Bronchial epithelial cell (primary cell): ENCODE data around the gene DALRD3. TPM values are rescaled to one million over a fixed set of nuclear protein-coding genes. Genes with fewer than 3 reads are reported as not detected.

Experiments used
- DNase-seq: peaks from one replicate; pipeline ENCODE4 v3.0.0-alpha.2; 2010; ENCODE audit warnings: low read depth
- FAIRE-seq: peaks from 2 replicates; lab custom pipeline; 2011; peaks lifted over from hg19 to GRCh38; lab: Jason Lieb, UNC
- H3K27me3 ChIP-seq: 2 replicates; pipeline ENCODE4 v1.5.1; 2011; ENCODE audit warnings: low read length; ENCODE audit not compliant: control insufficient read depth, insufficient read depth
- H3K36me3 ChIP-seq: 2 replicates; pipeline ENCODE4 v1.5.1; 2011; ENCODE audit warnings: low read length; ENCODE audit not compliant: control insufficient read depth, insufficient read depth
- H3K4me3 ChIP-seq: 2 replicates; pipeline ENCODE4 v1.5.1; 2011; ENCODE audit warnings: mild to moderate bottlenecking, low read depth, low read length, control low read depth
- total RNA-seq: library from RNA; depleted of rRNA; stranded (reverse); fragments of >200 nt; gene quantifications from 2 replicates; pipeline ENCODE4 v1.2.1, GENCODE V29; 2014
- TF ChIP-seq, protein P1 (sequence below): IDR thresholded peaks from 2 replicates; pipeline ENCODE4 v1.5.1; 2011; ENCODE audit warnings: mild to moderate bottlenecking, moderate library complexity, low read length, control low read depth, inconsistent platforms; ENCODE audit not compliant: insufficient read depth, severe bottlenecking

DALRD3 gene
- total RNA-seq, 1 donor from 2014 or later = 44.0 TPM

- DNase-seq = peak; percentile 84
- peaks cover 50% of the 10 kb centered on the region for H3K36me3 ChIP-seq
- TF ChIP-seq, protein P1, sequence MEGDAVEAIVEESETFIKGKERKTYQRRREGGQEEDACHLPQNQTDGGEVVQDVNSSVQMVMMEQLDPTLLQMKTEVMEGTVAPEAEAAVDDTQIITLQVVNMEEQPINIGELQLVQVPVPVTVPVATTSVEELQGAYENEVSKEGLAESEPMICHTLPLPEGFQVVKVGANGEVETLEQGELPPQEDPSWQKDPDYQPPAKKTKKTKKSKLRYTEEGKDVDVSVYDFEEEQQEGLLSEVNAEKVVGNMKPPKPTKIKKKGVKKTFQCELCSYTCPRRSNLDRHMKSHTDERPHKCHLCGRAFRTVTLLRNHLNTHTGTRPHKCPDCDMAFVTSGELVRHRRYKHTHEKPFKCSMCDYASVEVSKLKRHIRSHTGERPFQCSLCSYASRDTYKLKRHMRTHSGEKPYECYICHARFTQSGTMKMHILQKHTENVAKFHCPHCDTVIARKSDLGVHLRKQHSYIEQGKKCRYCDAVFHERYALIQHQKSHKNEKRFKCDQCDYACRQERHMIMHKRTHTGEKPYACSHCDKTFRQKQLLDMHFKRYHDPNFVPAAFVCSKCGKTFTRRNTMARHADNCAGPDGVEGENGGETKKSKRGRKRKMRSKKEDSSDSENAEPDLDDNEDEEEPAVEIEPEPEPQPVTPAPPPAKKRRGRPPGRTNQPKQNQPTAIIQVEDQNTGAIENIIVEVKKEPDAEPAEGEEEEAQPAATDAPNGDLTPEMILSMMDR = peak; percentile 20
- H3K4me3 ChIP-seq = peak within 1 kb of the TSS; percentile 62
- FAIRE-seq = no peak
- H3K27me3 ChIP-seq = no peaks in the 10 kb centered on the region
Observed at GRCh38 chr3:49028673-49029562, 10.5 kb upstream of the DALRD3 start, which contains the start of gene IMPDH2. IMPDH2 (minus strand) TSS chr3:49029398; CDS start chr3:49029350, 48 bp downstream.

DNA sequence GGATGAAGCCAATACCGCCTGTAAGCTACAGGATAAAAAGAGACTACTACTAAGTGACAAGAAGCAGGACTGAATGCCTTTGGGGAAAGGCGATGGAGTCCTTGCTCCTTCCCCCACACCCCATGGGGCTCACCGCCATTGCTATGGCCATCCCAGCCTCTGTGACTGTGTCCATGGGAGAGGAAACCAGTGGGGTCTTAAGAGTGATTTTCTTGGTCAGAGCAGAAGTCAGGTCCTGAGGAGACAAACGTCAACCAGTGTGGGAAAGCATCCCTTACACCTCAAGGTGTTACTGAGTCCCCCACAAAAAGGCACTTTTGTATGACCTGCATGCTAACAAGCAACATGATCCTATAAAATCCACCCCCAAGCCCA is 9.9 kb upstream of the DALRD3 start:
- TF ChIP-seq, protein P1 = no peak
- peak overlapping the region; percentile 62 for H3K4me3 ChIP-seq
- DNase-seq (no peak), FAIRE-seq (no peak)
- H3K27me3 ChIP-seq = no peaks in the 10 kb centered on the region
- H3K36me3 ChIP-seq = peaks cover 50% of the 10 kb centered on the region

DNA sequence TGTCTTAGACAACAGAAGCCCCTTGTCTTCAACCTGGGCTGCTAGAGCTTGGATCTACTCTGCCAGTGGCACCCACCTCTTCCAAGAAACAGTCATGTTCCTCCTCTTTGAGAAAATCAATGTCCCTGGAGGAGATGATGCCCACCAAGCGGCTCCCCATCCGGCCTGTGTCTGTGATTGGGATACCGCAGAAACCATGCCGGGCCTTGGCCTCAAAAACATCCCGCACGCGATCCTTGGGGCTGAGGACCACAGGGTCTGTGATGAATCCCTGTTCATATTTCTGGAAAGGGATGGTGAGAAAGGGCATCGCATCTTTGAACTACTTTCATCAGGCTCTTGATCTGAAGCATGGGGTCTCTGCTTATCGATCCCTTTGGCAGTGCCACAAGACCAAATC is 9.3 kb upstream of the DALRD3 start:
- Histone ChIP-seq H3K4me3 (no peak overlapping the region), H3K36me3 (peaks cover 47% of the 10 kb centered on the region), H3K27me3 (no peaks in the 10 kb centered on the region)
- no peak for DNase-seq
- no peak for FAIRE-seq
- TF ChIP-seq, protein P1 = no peak

DNA sequence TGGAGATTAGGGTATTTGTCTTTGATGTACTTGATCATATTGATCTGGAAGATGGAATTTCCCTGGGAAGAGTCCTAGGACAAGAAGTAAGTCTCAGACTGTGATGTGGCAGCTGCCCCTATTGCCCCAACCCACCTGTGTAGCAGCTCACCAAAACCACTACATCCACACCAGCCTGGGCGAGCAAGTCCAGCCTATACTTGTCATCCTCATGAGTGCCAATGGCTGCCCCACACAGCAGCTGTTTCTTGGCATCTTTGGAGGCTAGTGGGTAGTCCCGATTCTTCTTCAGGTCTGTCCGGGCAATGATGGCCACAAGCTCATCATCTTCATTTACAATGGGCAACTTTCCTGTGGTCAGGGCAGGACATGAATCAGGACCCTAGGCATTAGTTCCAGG is 8.2 kb upstream of the DALRD3 start:
- H3K36me3 ChIP-seq = peaks cover 39% of the 10 kb centered on the region
- TF ChIP-seq, protein P1 = no peak
- no peak overlapping the region for H3K4me3 ChIP-seq
- no peaks in the 10 kb centered on the region for H3K27me3 ChIP-seq
- no peak for DNase-seq
- no peak for FAIRE-seq

- Histone ChIP-seq H3K4me3 (no peak overlapping the region), H3K27me3 (no peaks in the 10 kb centered on the region), H3K36me3 (peaks cover 39% of the 10 kb centered on the region)
- no peak for DNase-seq
- TF ChIP-seq, protein P1 = no peak
- FAIRE-seq = no peak
Observed at GRCh38 chr3:49025793-49026520, 7.6 kb upstream of the DALRD3 start.
